ENCODE data around the gene SLC17A5. TPM values are rescaled to one million over a fixed set of nuclear protein-coding genes. Genes with fewer than 3 reads are reported as not detected.

The SLC17A5 gene
- total and polyA plus RNA-seq, 9 of the 15 experiments (the other 6 are each of a cell fraction or from before 2014, with no cell fraction given), result 1.3 to 7.2 (median 3.4) TPM

DNA sequence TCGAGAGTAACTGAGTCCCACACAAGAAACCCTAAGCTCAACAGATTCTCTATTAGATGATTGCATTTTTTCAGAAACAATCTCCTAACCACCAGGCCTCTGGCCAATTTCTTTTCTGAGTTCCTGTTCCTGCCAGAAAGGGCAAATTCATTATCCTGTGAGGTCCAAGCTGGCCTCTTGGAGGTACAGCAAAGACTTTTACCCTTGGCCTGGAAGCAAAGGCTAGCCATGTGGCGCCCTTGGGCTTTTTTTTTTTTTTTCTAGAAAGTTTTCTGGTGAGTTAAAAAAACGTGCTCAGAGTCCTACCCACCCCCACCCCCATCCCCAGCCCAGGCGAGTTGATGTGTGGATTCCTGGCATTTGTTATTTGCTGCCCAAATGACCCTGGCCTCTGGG lies 73.9 kb downstream of the SLC17A5 start (continued):
- no peak for TF ChIP-seq IRF1 (CRISPR knock-in tag; IDR thresholded peaks at IDR 0.05; ENCODE audit: borderline replicate concordance)
- no peak for TF ChIP-seq NR2C2 (CRISPR knock-in tag; IDR thresholded peaks at IDR 0.05)
- TF ChIP-seq NR2C2 (tag; IDR thresholded peaks at IDR 0.05), result peak; percentile 75
- no peak for TF ChIP-seq CBX2 (IDR thresholded peaks at IDR 0.05; ENCODE audit: insufficient read depth, low read length, poor library complexity, severe bottlenecking)
- 0 out of 2 replicates have a peak, but pooled peaks have one; percentile 14 for TF ChIP-seq NR2C1 (IDR thresholded peaks at IDR 0.05)
- TF ChIP-seq NR2C1 (tag; IDR thresholded peaks at IDR 0.05), result no peak
- TF ChIP-seq L3MBTL2 (IDR thresholded peaks at IDR 0.05), result no peak
- peak; percentile 28 for TF ChIP-seq HDAC3 (IDR thresholded peaks at IDR 0.05; ENCODE audit: borderline replicate concordance, partially characterized antibody)

DNA sequence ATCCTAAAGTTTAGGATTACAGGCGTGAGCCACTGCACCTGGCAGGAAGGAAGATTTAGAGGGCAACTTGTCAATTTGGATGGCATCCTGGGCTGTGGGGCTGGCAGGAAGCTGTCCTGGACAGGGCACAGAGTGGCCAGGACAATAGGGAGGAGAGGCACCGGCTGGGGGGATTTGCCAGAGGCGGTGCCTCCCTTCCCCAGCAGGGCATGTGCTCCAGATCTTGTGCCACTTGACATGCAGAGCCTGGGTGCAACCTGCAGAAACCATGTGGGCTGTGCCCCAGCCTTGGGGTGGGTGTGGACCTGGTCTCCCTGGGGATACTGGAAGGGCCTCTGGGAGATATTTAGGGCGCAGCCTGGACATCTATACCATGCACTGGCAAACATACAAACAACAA lies 74.4 kb downstream of the SLC17A5 start:
- DNase-seq (ENCODE audit: extremely low read depth in 1 of 4, low spot score in 3 of 4), result no peak
- POLR2A ChIA-PET, result interaction anchor here (1.4 to 2.8 kb wide), 6 partner anchors 12 to 63 kb away, joined by 4 to 38 read pairs (median 8); partner anchors contain the start of gene EEF1A1
- Histone ChIP-seq H3K4me2 (ENCODE audit: insufficient read depth, low read length) (no peak overlapping the region), H3K27me3 (ENCODE audit: control insufficient read depth in 2 of 2, insufficient read depth in 2 of 2, low read length in 2 of 2) (no peaks in the 10 kb centered on the region), H2AFZ (ENCODE audit: low read depth, low read length) (peak overlapping the region; percentile 97), H3K36me3 (ENCODE audit: control insufficient read depth, insufficient read depth, low read length) (no peaks in the 10 kb centered on the region), H3K79me2 (ENCODE audit: control insufficient read depth, insufficient read depth, low read length) (no peaks in the 10 kb centered on the region), H3K9ac (ENCODE audit: insufficient read depth in 1 of 2, low read depth in 2 of 2, low read length in 2 of 2) (peak overlapping the region; percentile 80 to 88), H4K20me1 (replicated peaks; ENCODE audit: control insufficient read depth, insufficient read depth, low read length) (no peaks in the 10 kb centered on the region), H3K4me3 (no peak overlapping the region), H3K27ac (ENCODE audit: extremely low read depth, low read depth, low read length) (peak overlapping the region; percentile 93; the same call in 2 of the 3 replicates), H3K4me1 (replicated peaks in 1 of 2; ENCODE audit: control insufficient read depth in 2 of 2, insufficient read depth in 2 of 2, low read length in 2 of 2) (peaks cover 13 to 23% of the 10 kb centered on the region in 2 experiments), H3K9me1 (ENCODE audit: control insufficient read depth, insufficient read depth, low read length) (peaks cover 3% of the 10 kb centered on the region), H3K9me3 (replicated peaks; ENCODE audit: control insufficient read depth, insufficient read depth, low read depth, low read length) (0 out of 2 replicates have a peak, but pooled peaks cover 2% of the 10 kb centered on the region)
- ATAC-seq, result peak; percentile 16
- intact Hi-C loops (cut with micrococcal nuclease) (no loop called here), in situ Hi-C loops (cut with MboI) (no loop called here)
- no TSS peak for BruUV-seq (replicated peaks)
- FAIRE-seq, result no peak
- TF ChIP-seq, protein P1, sequence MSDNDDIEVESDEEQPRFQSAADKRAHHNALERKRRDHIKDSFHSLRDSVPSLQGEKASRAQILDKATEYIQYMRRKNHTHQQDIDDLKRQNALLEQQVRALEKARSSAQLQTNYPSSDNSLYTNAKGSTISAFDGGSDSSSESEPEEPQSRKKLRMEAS (CRISPR knock-in tag; IDR thresholded peaks at IDR 0.05), result no peak
- TF ChIP-seq ZBTB1 (CRISPR knock-in tag; IDR thresholded peaks at IDR 0.05; ENCODE audit: borderline replicate concordance, low read depth), result no peak
- no peak for TF ChIP-seq MXI1 (IDR thresholded peaks at IDR 0.05; ENCODE audit: low read depth, low read length)
- 0 out of 4 replicates have a peak, but pooled peaks of 1 of the 2 experiments have one; percentile 5 for TF ChIP-seq MAZ (CRISPR knock-in tag; conservative IDR thresholded peaks at IDR 0.05 in 1 of 2, IDR thresholded peaks at IDR 0.05 in 1 of 2)
- TF ChIP-seq, protein P2, sequence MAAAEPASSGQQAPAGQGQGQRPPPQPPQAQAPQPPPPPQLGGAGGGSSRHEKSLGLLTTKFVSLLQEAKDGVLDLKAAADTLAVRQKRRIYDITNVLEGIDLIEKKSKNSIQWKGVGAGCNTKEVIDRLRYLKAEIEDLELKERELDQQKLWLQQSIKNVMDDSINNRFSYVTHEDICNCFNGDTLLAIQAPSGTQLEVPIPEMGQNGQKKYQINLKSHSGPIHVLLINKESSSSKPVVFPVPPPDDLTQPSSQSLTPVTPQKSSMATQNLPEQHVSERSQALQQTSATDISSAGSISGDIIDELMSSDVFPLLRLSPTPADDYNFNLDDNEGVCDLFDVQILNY (CRISPR knock-in tag; IDR thresholded peaks at IDR 0.05), result no peak
- no peak for TF ChIP-seq NR4A1 (CRISPR knock-in tag; IDR thresholded peaks at IDR 0.05)
- TF ChIP-seq NR4A1 (tag; IDR thresholded peaks at IDR 0.05), result no peak
- TF ChIP-seq ZNF551 (CRISPR knock-in tag; IDR thresholded peaks at IDR 0.05), result no peak
- CTCF ChIA-PET (ENCODE audit: low intra/inter-chr PET ratio), result interaction anchor here (0.7 to 1.2 kb wide), 2 partner anchors 31 to 63 kb away, joined by 4 to 6 read pairs; no protein-coding TSS in a partner anchor
- WGBS (ENCODE audit: insufficient coverage, low coverage, missing lambda C conversion rate), result 78% methylated on average over 4 of the region's 4 CpGs

Data from K562 (cell line).